GM18526 (cell line): ENCODE measurements around the gene FCGR2B.

Source experiments
- POLR2A ChIP-seq: IDR thresholded peaks from 3 replicates; pipeline ENCODE4 v1.6.1; 2011; ENCODE audit not compliant: insufficient read length; ENCODE audit errors: extremely low read depth

Gene FCGR2B

GRCh38 chr1:161718559-161719324 lies 55.8 kb downstream of the FCGR2B start:
- TF ChIP-seq POLR2A: no peak

- no peak for TF ChIP-seq POLR2A
Measured at GRCh38 chr1:161719325-161719611, 56.3 kb downstream of the FCGR2B start.

GRCh38 chr1:161720422-161720821 lies 57.5 kb downstream of the FCGR2B start:
- no peak for TF ChIP-seq POLR2A

- no peak for TF ChIP-seq POLR2A
Measured at GRCh38 chr1:161720956-161721737, 58.2 kb downstream of the FCGR2B start, which contains the start of gene FCRLB. FCRLB (plus strand) TSS chr1:161721544; CDS start chr1:161722673, 1,129 bp downstream.

- TF ChIP-seq POLR2A: no peak
Measured at GRCh38 chr1:161721738-161722343, 58.9 kb downstream of the FCGR2B start.

- TF ChIP-seq POLR2A: no peak
Measured at GRCh38 chr1:161722406-161722805, 59.5 kb downstream of the FCGR2B start.

GRCh38 chr1:161723459-161724141 lies 60.7 kb downstream of the FCGR2B start:
- no peak for TF ChIP-seq POLR2A

- TF ChIP-seq POLR2A: peak; percentile 36
Measured at GRCh38 chr1:161725908-161726472, 63.0 kb downstream of the FCGR2B start.

GRCh38 chr1:161726473-161727255 lies 63.7 kb downstream of the FCGR2B start:
- TF ChIP-seq POLR2A: peak; percentile 98

GRCh38 chr1:161727256-161727924 lies 64.4 kb downstream of the FCGR2B start:
- no peak for TF ChIP-seq POLR2A
